CD4-positive, alpha-beta T cell treated with Interleukin-15 for 1 hour (primary cell): ENCODE measurements around the gene CNOT2.
"Not testable (repeated sequence)": the region's sequence is repeated elsewhere in the genome, so short reads cannot be mapped to it uniquely, and the experiment has no call there.

Experiments used
- DNase-seq: peaks from one replicate; pipeline ENCODE4 v3.0.0-alpha.2; 2020

CNOT2 gene

GRCh38 chr12:70252832-70253231 lies 9.6 kb downstream of the CNOT2 start:
- DNase-seq, result no peak

GRCh38 chr12:70254225-70254624 lies 11.0 kb downstream of the CNOT2 start:
- DNase-seq, result no peak

- no peak for DNase-seq
These were observed 11.6 kb downstream of the CNOT2 start for GRCh38 chr12:70254846-70255245.

- DNase-seq, result no peak
These were observed 12.1 kb downstream of the CNOT2 start for GRCh38 chr12:70255311-70255710.

GRCh38 chr12:70258605-70259403 lies 15.6 kb downstream of the CNOT2 start:
- no peak for DNase-seq

GRCh38 chr12:70260646-70261045 lies 17.4 kb downstream of the CNOT2 start:
- no peak for DNase-seq

- no peak for DNase-seq
These were observed 21.0 kb downstream of the CNOT2 start for GRCh38 chr12:70264067-70264867.

GRCh38 chr12:70265132-70265531 lies 21.9 kb downstream of the CNOT2 start:
- DNase-seq, result no peak

- no peak for DNase-seq
These were observed 24.3 kb downstream of the CNOT2 start for GRCh38 chr12:70267550-70267949.

- no peak for DNase-seq
These were observed 25.7 kb downstream of the CNOT2 start for GRCh38 chr12:70268972-70269371.

- no peak for DNase-seq
These were observed 26.9 kb downstream of the CNOT2 start for GRCh38 chr12:70270108-70270507.

GRCh38 chr12:70271025-70271424 lies 27.8 kb downstream of the CNOT2 start:
- DNase-seq, result no peak

GRCh38 chr12:70272510-70272909 lies 29.3 kb downstream of the CNOT2 start:
- no peak for DNase-seq

- no peak for DNase-seq
These were observed 31.8 kb downstream of the CNOT2 start for GRCh38 chr12:70275045-70275444.

GRCh38 chr12:70277973-70278372 lies 34.7 kb downstream of the CNOT2 start:
- DNase-seq, result no peak

GRCh38 chr12:70278945-70279344 lies 35.7 kb downstream of the CNOT2 start:
- no peak for DNase-seq

GRCh38 chr12:70283232-70283631 lies 40.0 kb downstream of the CNOT2 start:
- no peak for DNase-seq

- no peak for DNase-seq
These were observed 45.6 kb downstream of the CNOT2 start for GRCh38 chr12:70288817-70289216.

GRCh38 chr12:70290116-70290515 lies 46.9 kb downstream of the CNOT2 start:
- no peak for DNase-seq

- DNase-seq, result no peak
These were observed 49.0 kb downstream of the CNOT2 start for GRCh38 chr12:70292017-70292776.

GRCh38 chr12:70304684-70305555 lies 61.7 kb downstream of the CNOT2 start:
- DNase-seq, result not testable (repeated sequence)

- DNase-seq, result no peak
These were observed 62.6 kb downstream of the CNOT2 start for GRCh38 chr12:70305794-70306193.
